Trophoblast cell (in vitro differentiated cells and primary cell): Measurements from ENCODE around the gene FBN1.

Experiments used
- DNase-seq, 2 donors: peaks; one replicate each; pipeline ENCODE4 v3.0.0-alpha.2; 2016
- H2AFZ ChIP-seq: 2 replicates; pipeline ENCODE4 v1.6.1; 2013; ENCODE audit warnings: low read length, moderate library complexity, mild to moderate bottlenecking; ENCODE audit not compliant: insufficient read depth, poor library complexity
- H2AK5ac ChIP-seq: 2 replicates; pipeline ENCODE4 v1.6.1; 2013; ENCODE audit warnings: mild to moderate bottlenecking, low read length
- H2BK120ac ChIP-seq: 2 replicates; pipeline ENCODE4 v1.6.1; 2013; ENCODE audit warnings: low read length, mild to moderate bottlenecking, moderate library complexity; ENCODE audit not compliant: insufficient read depth, poor library complexity
- H2BK12ac ChIP-seq: 2 replicates; pipeline ENCODE4 v1.6.1; 2013; ENCODE audit warnings: mild to moderate bottlenecking, low read length, moderate library complexity
- H2BK5ac ChIP-seq: 2 replicates; pipeline ENCODE4 v1.6.1; 2013; ENCODE audit warnings: low read length, low read depth, moderate library complexity, mild to moderate bottlenecking; ENCODE audit not compliant: poor library complexity
- H3K14ac ChIP-seq: 2 replicates; pipeline ENCODE4 v1.6.1; 2013; ENCODE audit warnings: mild to moderate bottlenecking, low read length
- H3K18ac ChIP-seq: 2 replicates; pipeline ENCODE4 v1.6.1; 2013; ENCODE audit warnings: mild to moderate bottlenecking, low read length
- H3K23ac ChIP-seq: 2 replicates; pipeline ENCODE4 v1.6.1; 2013; ENCODE audit warnings: low read length
- H3K27ac ChIP-seq: 2 replicates; pipeline ENCODE4 v1.5.1; 2013; ENCODE audit warnings: low read depth, mild to moderate bottlenecking, inconsistent platforms, low read length, moderate library complexity
- H3K27me3 ChIP-seq: 2 replicates; pipeline ENCODE4 v1.6.1; 2013; ENCODE audit warnings: inconsistent platforms, mild to moderate bottlenecking, low read length, moderate library complexity; ENCODE audit not compliant: insufficient read depth
- H3K36me3 ChIP-seq, 2 experiments: 1 replicate in 1 of 2; 2 replicates in 1 of 2; pipeline ENCODE4 v1.6.1; 2013; ENCODE audit warnings: low read length in 2 of 2, mild to moderate bottlenecking in 2 of 2, moderate library complexity in 1 of 2; ENCODE audit not compliant: insufficient read depth in 2 of 2, control insufficient read depth in 1 of 2
- H3K4ac ChIP-seq: 2 replicates; pipeline ENCODE4 v1.6.1; 2013; ENCODE audit warnings: low read depth, mild to moderate bottlenecking, low read length, moderate library complexity
- H3K4me1 ChIP-seq, 2 experiments: 1 replicate in 1 of 2; 2 replicates in 1 of 2; pipeline ENCODE4 v1.6.1; 2013; ENCODE audit warnings: low read length in 2 of 2, mild to moderate bottlenecking in 2 of 2, moderate library complexity in 1 of 2; ENCODE audit not compliant: insufficient read depth in 2 of 2, control insufficient read depth in 1 of 2
- H3K4me2 ChIP-seq: 2 replicates; pipeline ENCODE4 v1.6.1; 2013; ENCODE audit warnings: inconsistent platforms, mild to moderate bottlenecking, low read length, moderate library complexity
- H3K4me3 ChIP-seq: 2 replicates; pipeline ENCODE4 v1.5.1; 2013; ENCODE audit warnings: mild to moderate bottlenecking, low read depth, low read length, inconsistent platforms
- H3K79me1 ChIP-seq: one replicate; pipeline ENCODE4 v1.6.1; 2013; ENCODE audit warnings: low read length
- H3K79me2 ChIP-seq: 2 replicates; pipeline ENCODE4 v1.6.1; 2013; ENCODE audit warnings: low read length, mild to moderate bottlenecking; ENCODE audit not compliant: control insufficient read depth, insufficient read depth, poor library complexity
- H3K9ac ChIP-seq: 2 replicates; pipeline ENCODE4 v1.6.1; 2013; ENCODE audit warnings: mild to moderate bottlenecking, low read length
- H3K9me3 ChIP-seq: 2 replicates; pipeline ENCODE4 v1.6.1; 2013; ENCODE audit warnings: low read depth, mild to moderate bottlenecking, control low read depth, inconsistent platforms, low read length; ENCODE audit not compliant: insufficient read depth
- H4K12ac ChIP-seq: 2 replicates; pipeline ENCODE4 v1.6.1; 2013; ENCODE audit warnings: low read depth, mild to moderate bottlenecking, low read length, moderate library complexity
- H4K8ac ChIP-seq: 2 replicates; pipeline ENCODE4 v1.6.1; 2013; ENCODE audit warnings: low read depth, mild to moderate bottlenecking, low read length, moderate library complexity
- H4K91ac ChIP-seq: one replicate; pipeline ENCODE4 v1.6.1; 2013; ENCODE audit warnings: low read depth, mild to moderate bottlenecking, low read length, moderate library complexity
- WGBS: extraction: QIAGEN DNeasy Blood & Tissue Kit; methylation state at CpG from one replicate; pipeline ENCODE4 v1.1.7; 2013; ENCODE audit warnings: missing lambda C conversion rate; ENCODE audit not compliant: insufficient read length, insufficient coverage; ENCODE audit errors: extremely low coverage; 5-methylcytosine and 5-hydroxymethylcytosine counted together

Gene FBN1

DNA sequence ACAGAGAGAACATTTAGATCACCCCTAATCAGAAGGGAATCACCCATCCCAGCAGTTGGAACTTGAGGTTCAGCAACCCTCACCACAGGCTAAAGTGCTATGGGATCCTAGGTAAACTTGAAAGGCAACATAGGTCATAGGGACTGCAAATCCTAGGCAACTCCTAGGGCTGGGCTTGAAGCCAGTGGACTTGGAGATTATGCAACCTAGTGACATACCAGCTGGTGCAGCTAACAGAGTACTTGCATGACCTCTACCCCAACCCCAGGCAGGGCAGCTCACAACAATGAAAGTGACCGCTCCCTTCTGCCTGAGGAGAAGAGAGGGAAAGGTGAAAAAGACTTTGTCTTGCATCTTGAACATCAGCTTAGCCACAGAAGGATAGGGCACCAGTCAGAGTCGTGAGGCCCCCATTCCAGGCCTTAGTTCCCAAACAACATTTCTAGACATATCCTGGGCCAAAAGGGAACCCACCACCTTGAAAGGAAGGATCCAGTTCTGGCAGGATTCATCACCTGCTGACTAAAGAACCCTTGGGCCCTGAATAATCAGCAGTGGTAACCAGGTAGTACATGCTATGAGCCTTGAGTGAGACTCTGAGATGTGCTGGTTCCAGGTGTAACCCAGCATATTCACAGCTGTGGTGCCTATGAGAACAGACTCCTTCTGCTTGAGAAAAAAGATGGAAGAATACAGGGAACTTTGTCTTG lies 37.6 kb upstream of the FBN1 start:
- Histone ChIP-seq H2BK5ac (no peak overlapping the region), H3K27ac (no peak overlapping the region), H3K18ac (no peak overlapping the region), H2BK120ac (no peak overlapping the region), H3K4me3 (no peak overlapping the region), H3K23ac (no peak overlapping the region), H3K27me3 (no peaks in the 10 kb centered on the region), H3K4me1 (peaks cover 3 to 13% of the 10 kb centered on the region in 2 experiments), H3K79me1 (peaks cover 2% of the 10 kb centered on the region), H3K14ac (no peak overlapping the region), H3K36me3 (no peaks in the 10 kb centered on the region), H3K79me2 (no peaks in the 10 kb centered on the region), H3K4me2 (no peak overlapping the region), H4K12ac (no peak overlapping the region), H2AFZ (no peak overlapping the region), H3K4ac (no peak overlapping the region), H3K9ac (no peak overlapping the region), H4K91ac (no peak overlapping the region), H4K8ac (no peak overlapping the region), H2BK12ac (no peak overlapping the region), H2AK5ac (no peak overlapping the region), H3K9me3 (no peaks in the 10 kb centered on the region)
- peak; percentile 94 to 98 for DNase-seq
- no CpG with 5 or more reads among the region's 2 CpGs for WGBS

DNA sequence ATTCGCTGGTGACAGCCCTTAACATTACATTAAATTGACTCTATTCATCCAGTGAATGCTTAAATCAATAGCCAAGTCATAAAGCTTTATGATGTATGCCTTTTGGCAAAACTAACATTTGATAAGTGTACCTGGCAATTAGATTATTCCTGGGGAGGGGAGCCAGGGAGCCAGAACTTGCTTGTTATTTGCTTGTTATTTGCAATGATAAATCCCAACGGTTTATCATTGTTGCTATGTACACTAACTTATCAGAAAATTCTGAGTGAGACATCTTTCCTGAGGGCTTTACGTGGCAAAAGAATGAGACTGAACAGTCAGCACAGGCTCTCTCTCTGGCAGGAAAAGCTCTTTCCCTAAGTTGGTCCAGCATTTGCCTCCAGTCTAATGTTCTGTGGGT lies 35.8 kb upstream of the FBN1 start:
- Histone ChIP-seq H3K18ac (no peak overlapping the region), H3K4me2 (no peak overlapping the region), H3K14ac (no peak overlapping the region), H3K79me1 (peaks cover 2% of the 10 kb centered on the region), H3K4me1 (peaks cover 6 to 17% of the 10 kb centered on the region in 2 experiments), H2BK120ac (no peak overlapping the region), H3K9me3 (no peaks in the 10 kb centered on the region), H2AK5ac (no peak overlapping the region), H3K4me3 (no peak overlapping the region), H3K27ac (no peak overlapping the region), H4K91ac (no peak overlapping the region), H2AFZ (no peak overlapping the region), H3K4ac (peak overlapping the region; percentile 27), H2BK12ac (peak overlapping the region; percentile 61), H3K23ac (no peak overlapping the region), H4K8ac (no peak overlapping the region), H4K12ac (no peak overlapping the region), H3K9ac (no peak overlapping the region), H2BK5ac (no peak overlapping the region), H3K79me2 (no peaks in the 10 kb centered on the region), H3K27me3 (no peaks in the 10 kb centered on the region), H3K36me3 (no peaks in the 10 kb centered on the region)
- no CpG with 5 or more reads among the region's 3 CpGs for WGBS
- DNase-seq, result peak; percentile 81 to 95

DNA sequence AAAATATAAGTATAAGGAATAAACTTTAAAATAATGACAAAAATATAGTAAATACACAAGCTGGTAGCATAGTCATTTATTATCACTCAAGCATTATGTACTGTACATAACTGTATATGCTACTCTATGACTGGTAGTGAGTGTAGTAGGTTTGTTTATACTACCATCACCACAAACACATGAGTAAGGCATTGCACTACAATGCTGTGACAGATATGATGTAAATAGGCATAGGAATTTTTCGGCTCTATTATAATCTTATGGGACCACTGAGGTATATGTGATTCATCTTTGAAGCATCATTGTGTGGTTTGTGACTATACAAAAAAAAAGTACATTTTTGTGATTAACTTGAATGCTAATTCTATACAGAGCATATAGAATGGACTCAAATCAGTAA lies 35.3 kb upstream of the FBN1 start:
- Histone ChIP-seq H3K9ac (no peak overlapping the region), H3K23ac (no peak overlapping the region), H4K12ac (no peak overlapping the region), H3K27ac (no peak overlapping the region), H3K79me1 (peaks cover 2% of the 10 kb centered on the region), H2BK120ac (no peak overlapping the region), H3K14ac (no peak overlapping the region), H2AFZ (no peak overlapping the region), H2BK5ac (no peak overlapping the region), H3K9me3 (no peaks in the 10 kb centered on the region), H3K4ac (no peak overlapping the region), H3K27me3 (no peaks in the 10 kb centered on the region), H4K91ac (no peak overlapping the region), H3K4me2 (no peak overlapping the region), H3K4me3 (no peak overlapping the region), H3K4me1 (peaks cover 6 to 17% of the 10 kb centered on the region in 2 experiments), H3K18ac (no peak overlapping the region), H4K8ac (no peak overlapping the region), H2AK5ac (no peak overlapping the region), H2BK12ac (no peak overlapping the region), H3K79me2 (no peaks in the 10 kb centered on the region), H3K36me3 (no peaks in the 10 kb centered on the region)
- DNase-seq, result peak; percentile 44 to 92
- no CpG with 5 or more reads among the region's 1 CpG for WGBS

DNA sequence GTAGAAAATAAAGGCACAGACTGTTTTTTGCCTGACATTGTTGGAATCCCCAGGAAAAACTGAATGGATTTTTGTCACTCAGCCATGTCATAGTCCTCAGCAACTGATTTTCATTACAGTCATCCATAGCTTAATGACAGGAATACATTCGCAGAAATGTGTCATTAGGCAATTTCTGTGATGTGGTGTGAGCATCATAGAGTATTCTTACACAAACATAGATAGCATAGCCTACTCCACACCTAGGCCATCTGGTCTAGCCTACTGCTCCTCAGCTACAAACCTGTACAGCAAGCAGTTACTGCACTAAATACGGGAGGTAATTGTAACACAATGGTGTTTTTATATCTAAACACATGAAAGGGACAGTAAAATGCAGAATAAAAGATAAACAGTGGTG lies 34.4 kb upstream of the FBN1 start:
- Histone ChIP-seq H3K27ac (no peak overlapping the region), H2BK120ac (no peak overlapping the region), H3K4me2 (no peak overlapping the region), H3K18ac (no peak overlapping the region), H3K4ac (no peak overlapping the region), H2BK5ac (no peak overlapping the region), H3K9ac (no peak overlapping the region), H4K91ac (no peak overlapping the region), H3K14ac (no peak overlapping the region), H3K23ac (no peak overlapping the region), H2AFZ (no peak overlapping the region), H3K27me3 (no peaks in the 10 kb centered on the region), H3K4me1 (peaks cover 6 to 17% of the 10 kb centered on the region in 2 experiments), H2BK12ac (peak overlapping the region; percentile 74), H3K4me3 (no peak overlapping the region), H4K8ac (no peak overlapping the region), H4K12ac (no peak overlapping the region), H3K79me1 (peaks cover 2% of the 10 kb centered on the region), H3K9me3 (no peaks in the 10 kb centered on the region), H3K36me3 (no peaks in the 10 kb centered on the region), H2AK5ac (no peak overlapping the region), H3K79me2 (no peaks in the 10 kb centered on the region)
- peak; percentile 77 to 94 for DNase-seq
- WGBS, result no CpG with 5 or more reads among the region's 2 CpGs
